Breast epithelium (tissue), 4 donors: ENCODE results near the gene TNRC18. TPM values are rescaled to one million over a fixed set of nuclear protein-coding genes. Genes with fewer than 3 reads are reported as not detected.
"Not testable (repeated sequence)": the region's sequence is repeated elsewhere in the genome, so short reads cannot be mapped to it uniquely, and the experiment has no call there.

Source experiments
- DNase-seq, 2 donors: peaks; one replicate each; pipeline ENCODE4 v3.0.0-alpha.2; 2019; ENCODE audit warnings: low spot score in 2 of 2
- H3K27ac ChIP-seq, 2 donors: fragments of 200-600 bp; sonication (generic) in 1 of 2; one replicate each; pipeline ENCODE4 v1.5.1; 2016 to 2019; ENCODE audit warnings: mild to moderate bottlenecking in 1 of 2
- H3K27me3 ChIP-seq, 2 donors: fragments of 200-600 bp; sonication (generic) in 1 of 2; one replicate each; pipeline versions ENCODE4 v1.5.1 to v1.6.0; 2017 to 2019; ENCODE audit warnings: control low read depth in 1 of 2, mild to moderate bottlenecking in 1 of 2
- H3K36me3 ChIP-seq: fragments of 200-600 bp; one replicate; pipeline ENCODE4 v1.5.1; 2019
- H3K4me1 ChIP-seq, 2 donors: fragments of 200-600 bp; sonication (generic); one replicate each; pipeline ENCODE4 v1.5.1; 2016 to 2019; ENCODE audit warnings: control low read depth in 1 of 2
- H3K4me3 ChIP-seq, 3 donors: fragments of 200-600 bp; sonication (generic); 1 replicate in 2 of 3; 2 replicates in 1 of 3; pipeline ENCODE4 v1.5.1; 2016 to 2019; ENCODE audit warnings: mild to moderate bottlenecking in 3 of 3, moderate library complexity in 2 of 3
- H3K9me3 ChIP-seq, 2 donors: fragments of 200-600 bp; sonication (generic) in 1 of 2; one replicate each; pipeline ENCODE4 v1.5.1; 2016 to 2019; ENCODE audit warnings: control low read depth in 1 of 2
- POLR2A ChIP-seq: fragments of 450-650 bp; IDR thresholded peaks from one replicate; pipeline ENCODE4 v1.6.1; 2016; ENCODE audit warnings: antibody characterized with exemption, mild to moderate bottlenecking, moderate library complexity
- POLR2AphosphoS5 ChIP-seq, 3 donors: sonication (generic); formaldehyde crosslinking; IDR thresholded peaks; one replicate each; pipeline ENCODE4 v1.6.1; 2017; ENCODE audit warnings: antibody characterized with exemption in 3 of 3
- intact Hi-C: fragments of 100-400 bp; cut with DNase I; formaldehyde crosslinking; loops from one replicate; pipeline ENCODE4 v1.15.1; 2023; ENCODE audit warnings: low total_unique reads
- total RNA-seq, 3 donors: library from RNA; depleted of rRNA; stranded (reverse); fragments of >200 nt; gene quantifications; one replicate each; pipeline ENCODE4 v1.1.0, GENCODE V29; 2016
- TF ChIP-seq, protein P1 (sequence below), 3 donors: fragments of 450-650 bp; IDR thresholded peaks; one replicate each; pipeline ENCODE4 v1.5.1; 2016 to 2017; ENCODE audit warnings: antibody characterized with exemption in 3 of 3, mild to moderate bottlenecking in 3 of 3, moderate library complexity in 3 of 3

TNRC18 gene
- total RNA-seq, 3 donors from 2014 or later = 32.2 to 72.4 (median 36.9) TPM

- intact Hi-C loops = no loop called here
- H3K27me3 ChIP-seq = no peaks in the 10 kb centered on the region
- DNase-seq = no peak
- H3K27ac ChIP-seq = no peak overlapping the region
- H3K4me3 ChIP-seq = no peak overlapping the region
- TF ChIP-seq POLR2AphosphoS5 (IDR thresholded peaks at IDR 0.05) (no peak), POLR2A (no peak)
- TF ChIP-seq, protein P1, sequence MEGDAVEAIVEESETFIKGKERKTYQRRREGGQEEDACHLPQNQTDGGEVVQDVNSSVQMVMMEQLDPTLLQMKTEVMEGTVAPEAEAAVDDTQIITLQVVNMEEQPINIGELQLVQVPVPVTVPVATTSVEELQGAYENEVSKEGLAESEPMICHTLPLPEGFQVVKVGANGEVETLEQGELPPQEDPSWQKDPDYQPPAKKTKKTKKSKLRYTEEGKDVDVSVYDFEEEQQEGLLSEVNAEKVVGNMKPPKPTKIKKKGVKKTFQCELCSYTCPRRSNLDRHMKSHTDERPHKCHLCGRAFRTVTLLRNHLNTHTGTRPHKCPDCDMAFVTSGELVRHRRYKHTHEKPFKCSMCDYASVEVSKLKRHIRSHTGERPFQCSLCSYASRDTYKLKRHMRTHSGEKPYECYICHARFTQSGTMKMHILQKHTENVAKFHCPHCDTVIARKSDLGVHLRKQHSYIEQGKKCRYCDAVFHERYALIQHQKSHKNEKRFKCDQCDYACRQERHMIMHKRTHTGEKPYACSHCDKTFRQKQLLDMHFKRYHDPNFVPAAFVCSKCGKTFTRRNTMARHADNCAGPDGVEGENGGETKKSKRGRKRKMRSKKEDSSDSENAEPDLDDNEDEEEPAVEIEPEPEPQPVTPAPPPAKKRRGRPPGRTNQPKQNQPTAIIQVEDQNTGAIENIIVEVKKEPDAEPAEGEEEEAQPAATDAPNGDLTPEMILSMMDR (IDR thresholded peaks at IDR 0.05) = no peak
- no peaks in the 10 kb centered on the region for H3K36me3 ChIP-seq
- no peaks in the 10 kb centered on the region for H3K4me1 ChIP-seq
- peaks cover 4 to 12% of the 10 kb centered on the region in 2 donors for H3K9me3 ChIP-seq
Measured at GRCh38 chr7:5320802-5321396, 102.7 kb downstream of the TNRC18 start.

DNA sequence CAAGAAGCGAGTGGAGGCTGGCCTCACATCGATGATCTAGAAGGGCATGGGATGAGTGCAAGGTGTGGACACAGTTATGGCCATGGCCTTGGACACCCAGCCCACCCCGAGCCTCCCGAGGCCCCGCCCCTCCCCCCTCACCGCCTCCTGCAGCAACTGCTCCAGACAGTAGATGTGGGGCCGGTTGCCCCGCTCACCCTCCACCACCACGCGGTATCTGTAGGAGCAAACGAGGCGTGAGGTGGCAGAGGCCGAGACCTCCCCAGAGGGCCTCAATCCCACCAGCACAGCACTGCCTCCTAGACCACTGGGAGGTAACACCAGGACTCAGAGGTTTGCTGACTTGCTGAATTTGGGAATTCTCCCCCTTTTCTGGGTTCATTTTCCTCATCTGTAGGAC is 103.2 kb downstream of the TNRC18 start:
- Histone ChIP-seq H3K4me3 (no peak overlapping the region), H3K27ac (no peak overlapping the region), H3K4me1 (no peaks in the 10 kb centered on the region), H3K36me3 (no peaks in the 10 kb centered on the region), H3K27me3 (no peaks in the 10 kb centered on the region), H3K9me3 (peaks cover 4 to 12% of the 10 kb centered on the region in 2 donors)
- DNase-seq = no peak
- TF ChIP-seq POLR2A (no peak), POLR2AphosphoS5 (IDR thresholded peaks at IDR 0.05) (no peak)
- TF ChIP-seq, protein P1 (IDR thresholded peaks at IDR 0.05) = no peak
- intact Hi-C loops = no loop called here

DNA sequence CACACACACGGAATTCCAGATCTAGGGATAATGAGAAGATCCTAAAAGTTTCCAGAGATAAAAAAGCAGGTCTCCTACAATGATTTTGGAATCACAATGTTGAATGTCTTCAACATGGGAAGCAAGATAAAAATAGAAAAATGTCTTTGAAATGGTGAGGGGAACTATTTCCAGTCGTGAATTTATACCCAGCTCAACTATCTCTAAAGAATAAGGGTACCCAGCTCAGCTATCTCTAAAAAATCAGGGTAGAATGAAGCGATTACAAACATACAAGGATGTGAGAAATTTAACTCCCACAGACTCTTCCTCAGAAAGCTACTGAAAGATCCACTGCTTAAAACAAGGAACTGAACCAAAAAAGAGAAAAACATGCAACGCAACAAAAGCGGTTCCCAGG is 105.0 kb downstream of the TNRC18 start:
- H3K27ac ChIP-seq, DNase-seq, H3K27me3 ChIP-seq, H3K36me3 ChIP-seq, intact Hi-C loops, H3K4me3 ChIP-seq, H3K4me1 ChIP-seq: not testable (repeated sequence)
- peaks cover 4 to 12% of the 10 kb centered on the region in 2 donors for H3K9me3 ChIP-seq

DNA sequence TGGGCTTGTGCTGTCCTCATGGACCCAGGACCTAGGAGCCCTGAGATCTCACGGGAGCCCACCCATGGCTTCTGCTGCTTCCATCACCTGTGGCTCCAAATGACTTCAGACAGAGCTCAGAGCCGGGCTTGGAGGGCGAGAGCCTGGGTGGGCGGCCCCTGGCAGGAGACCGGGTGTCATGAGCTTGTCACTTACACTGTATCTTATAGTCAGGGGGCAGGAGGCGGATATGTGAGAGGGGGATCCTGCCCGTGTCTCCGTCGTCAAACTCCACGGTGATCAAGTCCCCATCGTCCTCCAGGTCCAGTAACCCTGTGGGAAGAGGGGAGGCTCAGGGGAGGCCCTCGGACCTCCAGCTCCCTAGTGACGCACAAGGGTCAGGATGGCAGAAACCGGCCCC is 107.9 kb downstream of the TNRC18 start:
- no peak overlapping the region for H3K4me3 ChIP-seq
- TF ChIP-seq, protein P1 (IDR thresholded peaks at IDR 0.05) = no peak
- no peaks in the 10 kb centered on the region for H3K36me3 ChIP-seq
- intact Hi-C loops = no loop called here
- H3K9me3 ChIP-seq = peaks cover 4 to 12% of the 10 kb centered on the region in 2 donors
- no peaks in the 10 kb centered on the region for H3K27me3 ChIP-seq
- H3K27ac ChIP-seq = no peak overlapping the region
- no peaks in the 10 kb centered on the region for H3K4me1 ChIP-seq
- no peak for DNase-seq

DNA sequence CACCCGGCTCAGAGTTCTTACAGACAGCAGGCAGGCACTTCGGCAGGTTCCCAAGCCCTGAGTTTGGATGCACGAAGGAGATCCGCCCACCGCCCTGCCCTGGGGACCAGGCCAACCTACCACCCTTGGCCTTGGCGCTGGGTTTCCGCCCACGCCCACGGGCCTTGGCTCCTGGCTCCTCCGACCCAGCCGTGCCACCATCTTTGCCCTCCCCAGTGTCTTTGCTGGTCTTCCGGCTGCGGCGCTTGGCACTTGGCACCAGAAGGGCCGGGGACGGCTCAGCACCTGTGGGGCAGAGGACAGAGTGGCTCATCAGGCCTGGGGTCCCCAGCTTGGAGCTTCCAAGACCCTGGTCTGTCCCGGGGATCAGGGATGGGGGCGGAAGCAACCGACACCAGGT is 108.8 kb downstream of the TNRC18 start:
- no peak overlapping the region for H3K4me3 ChIP-seq
- TF ChIP-seq, protein P1 (IDR thresholded peaks at IDR 0.05) = no peak
- TF ChIP-seq POLR2AphosphoS5 (IDR thresholded peaks at IDR 0.05) (no peak), POLR2A (no peak)
- H3K27me3 ChIP-seq = no peaks in the 10 kb centered on the region
- intact Hi-C loops = no loop called here
- H3K27ac ChIP-seq = no peak overlapping the region
- H3K4me1 ChIP-seq = no peaks in the 10 kb centered on the region
- no peaks in the 10 kb centered on the region for H3K36me3 ChIP-seq
- H3K9me3 ChIP-seq = peaks cover 4 to 12% of the 10 kb centered on the region in 2 donors
- DNase-seq = no peak

DNA sequence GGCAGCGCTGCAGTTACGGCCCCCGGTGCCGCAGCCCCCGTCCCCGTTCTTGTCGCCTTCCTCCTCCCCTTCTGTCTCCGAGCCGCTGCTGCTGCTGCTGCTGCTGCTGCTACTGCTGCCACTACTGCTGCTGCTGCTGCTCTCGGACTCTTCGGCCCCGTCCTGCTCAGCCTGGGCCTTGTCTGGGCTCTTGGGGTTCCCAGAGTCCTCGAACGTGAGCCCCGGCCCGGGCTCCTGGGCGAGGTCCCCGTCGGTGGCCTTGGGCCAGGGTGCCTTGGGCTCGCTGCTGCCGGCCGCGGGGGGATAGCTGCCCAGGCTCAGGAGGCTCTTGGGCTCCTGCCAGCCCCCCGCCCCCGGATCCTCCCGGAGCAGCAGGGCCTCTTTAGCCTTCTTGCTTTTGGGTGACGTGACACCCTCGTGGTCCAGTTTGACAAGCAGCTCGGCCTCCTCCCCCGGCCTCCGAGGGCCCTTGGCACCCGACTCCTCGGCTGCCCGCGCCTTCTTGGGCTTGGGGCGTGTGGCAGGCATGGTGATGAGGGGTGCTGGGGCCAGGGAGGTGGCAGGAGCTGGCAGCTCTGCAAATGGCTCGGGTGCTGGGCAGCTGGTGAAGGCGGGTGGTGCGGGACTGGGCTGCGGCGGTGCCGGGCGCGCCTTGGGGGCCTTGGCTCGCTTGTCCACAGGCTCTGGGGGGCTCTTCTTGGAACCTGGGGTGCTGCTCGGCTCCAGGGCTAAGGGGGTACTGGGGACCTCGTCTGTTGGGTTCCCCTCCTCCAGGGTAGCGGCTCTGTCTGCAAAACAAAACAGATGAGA is 110.4 kb downstream of the TNRC18 start:
- intact Hi-C loops, H3K4me3 ChIP-seq, H3K9me3 ChIP-seq, H3K4me1 ChIP-seq, H3K36me3 ChIP-seq, DNase-seq, H3K27me3 ChIP-seq: not testable (repeated sequence)
- H3K27ac ChIP-seq = peak overlapping the region in 1 of 2 donors; percentile 38

DNA sequence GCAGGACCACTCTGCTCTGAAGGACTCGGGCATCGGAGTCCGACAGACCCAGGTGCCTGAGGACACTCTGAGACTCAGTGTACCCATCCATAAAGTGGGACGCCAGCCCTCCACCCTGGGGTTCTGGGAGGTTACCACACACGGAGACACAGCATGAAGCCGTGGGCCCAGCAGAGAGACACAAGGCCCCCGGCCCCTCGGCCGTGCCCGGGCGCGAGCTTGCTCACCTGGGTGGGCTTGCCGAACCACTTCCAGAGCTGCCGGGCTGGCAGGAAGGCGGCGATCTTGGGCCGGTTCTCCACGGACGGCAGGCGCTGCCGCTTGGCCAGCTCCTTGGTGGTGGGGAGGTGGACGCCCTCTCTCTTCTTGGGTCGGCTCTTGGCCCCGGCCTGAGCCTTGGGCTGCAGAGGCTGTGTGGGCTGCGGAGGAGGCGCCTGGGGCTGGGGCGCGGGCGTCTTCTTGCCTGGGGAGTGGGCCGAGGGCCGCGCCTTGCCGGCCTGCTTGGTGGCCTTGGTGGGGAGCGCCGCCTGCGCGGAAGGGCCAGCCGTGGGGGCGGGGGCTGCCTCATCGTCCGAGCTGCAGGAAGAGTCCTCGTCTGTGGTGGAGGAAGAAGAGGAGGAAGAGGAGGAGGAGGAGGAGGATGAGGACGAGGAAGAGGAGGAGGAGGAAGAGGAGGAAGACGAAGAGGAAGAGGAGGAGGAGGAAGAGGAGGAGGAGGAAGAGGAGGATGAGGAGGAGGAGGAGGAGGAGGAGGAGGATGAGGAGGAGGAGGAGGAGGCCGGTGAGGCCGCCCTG is 111.2 kb downstream of the TNRC18 start:
- H3K27ac ChIP-seq = peak overlapping the region in 1 of 2 donors; percentile 38
- H3K9me3 ChIP-seq, DNase-seq, H3K4me1 ChIP-seq, H3K27me3 ChIP-seq, H3K36me3 ChIP-seq, intact Hi-C loops, H3K4me3 ChIP-seq: not testable (repeated sequence)
